Measurements from ENCODE around the gene DHX40. TPM values are rescaled to one million over a fixed set of nuclear protein-coding genes. Genes with fewer than 3 reads are reported as not detected.

DHX40 gene
- total and polyA plus RNA-seq, 12 donors: 19.3 to 48.6 (median 36.2) TPM

DNA sequence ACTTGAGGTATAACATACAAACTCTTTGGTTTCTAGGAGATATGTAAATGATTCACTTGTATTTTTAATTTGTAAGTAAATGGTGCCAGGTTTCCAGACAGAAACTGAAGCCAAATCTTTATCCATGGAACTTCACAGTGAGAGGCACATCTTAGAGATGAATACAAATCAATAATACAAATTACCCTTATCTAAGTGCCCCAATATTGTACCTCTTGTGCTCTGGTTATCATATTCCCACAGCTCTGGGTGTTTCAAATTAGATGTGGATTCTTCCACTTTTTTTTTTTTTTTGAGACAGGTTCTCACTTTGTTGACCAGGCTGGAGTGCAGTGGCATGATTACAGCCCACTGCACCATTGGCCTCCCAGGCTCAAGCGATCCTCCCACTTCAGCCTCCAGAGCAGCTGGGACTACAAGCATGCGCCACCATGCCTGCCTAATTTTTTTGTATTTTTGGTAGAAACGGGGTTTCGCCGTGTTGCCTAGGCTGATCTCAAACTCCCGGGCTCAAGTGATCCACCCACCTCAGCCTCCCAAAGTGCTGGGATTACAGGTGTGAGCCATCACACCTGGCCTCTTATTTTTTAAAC, 38.0 kb upstream of the DHX40 start:
- H3K27ac ChIP-seq: no peak overlapping the region
- no peaks in the 10 kb centered on the region for H3K9me3 ChIP-seq (replicated peaks in 1 of 3)
- no peak for DNase-seq
- intact Hi-C loops (cut with DNase I): no loop called here
- no peaks in the 10 kb centered on the region for H3K36me3 ChIP-seq (replicated peaks in 1 of 2)
- WGBS, 4 donors: 84 to 97% (median 91%) methylated on average over 6 of the region's 6 CpGs
- H3K4me3 ChIP-seq: no peak overlapping the region
- TF ChIP-seq, protein P1, sequence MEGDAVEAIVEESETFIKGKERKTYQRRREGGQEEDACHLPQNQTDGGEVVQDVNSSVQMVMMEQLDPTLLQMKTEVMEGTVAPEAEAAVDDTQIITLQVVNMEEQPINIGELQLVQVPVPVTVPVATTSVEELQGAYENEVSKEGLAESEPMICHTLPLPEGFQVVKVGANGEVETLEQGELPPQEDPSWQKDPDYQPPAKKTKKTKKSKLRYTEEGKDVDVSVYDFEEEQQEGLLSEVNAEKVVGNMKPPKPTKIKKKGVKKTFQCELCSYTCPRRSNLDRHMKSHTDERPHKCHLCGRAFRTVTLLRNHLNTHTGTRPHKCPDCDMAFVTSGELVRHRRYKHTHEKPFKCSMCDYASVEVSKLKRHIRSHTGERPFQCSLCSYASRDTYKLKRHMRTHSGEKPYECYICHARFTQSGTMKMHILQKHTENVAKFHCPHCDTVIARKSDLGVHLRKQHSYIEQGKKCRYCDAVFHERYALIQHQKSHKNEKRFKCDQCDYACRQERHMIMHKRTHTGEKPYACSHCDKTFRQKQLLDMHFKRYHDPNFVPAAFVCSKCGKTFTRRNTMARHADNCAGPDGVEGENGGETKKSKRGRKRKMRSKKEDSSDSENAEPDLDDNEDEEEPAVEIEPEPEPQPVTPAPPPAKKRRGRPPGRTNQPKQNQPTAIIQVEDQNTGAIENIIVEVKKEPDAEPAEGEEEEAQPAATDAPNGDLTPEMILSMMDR (IDR thresholded peaks at IDR 0.05): no peak
- TF ChIP-seq POLR2A (IDR thresholded peaks at IDR 0.05): no peak
- H3K27me3 ChIP-seq: no peaks in the 10 kb centered on the region
- no peaks in the 10 kb centered on the region for H3K4me1 ChIP-seq (replicated peaks in 1 of 2)

DNA sequence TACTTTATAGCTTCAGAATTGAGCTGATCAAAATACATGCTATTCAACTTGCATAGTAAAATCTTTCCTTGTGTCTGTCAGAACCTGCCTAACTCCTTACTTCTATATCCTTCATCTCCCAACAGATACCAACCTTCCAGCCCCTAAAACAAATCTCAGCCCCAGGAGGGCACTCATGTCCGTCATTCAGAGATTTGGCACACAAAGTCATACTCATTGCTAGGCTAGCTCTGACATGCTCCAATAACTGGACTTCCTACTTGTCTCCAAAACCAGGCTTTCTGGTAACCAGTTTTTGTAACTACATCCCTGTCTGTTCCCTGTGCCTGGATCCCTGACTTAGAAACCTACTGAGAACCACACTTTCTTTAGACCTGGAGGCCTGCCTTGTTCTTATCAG, 37.5 kb upstream of the DHX40 start:
- intact Hi-C loops (cut with DNase I): no loop called here
- Histone ChIP-seq H3K4me1 (replicated peaks in 1 of 2) (no peaks in the 10 kb centered on the region), H3K36me3 (replicated peaks in 1 of 2) (no peaks in the 10 kb centered on the region), H3K4me3 (no peak overlapping the region), H3K27ac (no peak overlapping the region), H3K9me3 (replicated peaks in 1 of 3) (no peaks in the 10 kb centered on the region), H3K27me3 (no peaks in the 10 kb centered on the region)
- TF ChIP-seq POLR2A (IDR thresholded peaks at IDR 0.05): no peak
- TF ChIP-seq, protein P1 (IDR thresholded peaks at IDR 0.05): no peak
- 69 to 94% (median 79%) methylated on average over 1 of the region's 1 CpG for WGBS, 4 donors
- DNase-seq: no peak

- H3K27ac ChIP-seq: no peak overlapping the region
- H3K36me3 ChIP-seq (replicated peaks in 1 of 2): no peaks in the 10 kb centered on the region
- no peak overlapping the region for H3K4me3 ChIP-seq
- no peaks in the 10 kb centered on the region for H3K4me1 ChIP-seq (replicated peaks in 1 of 2)
- DNase-seq: no peak
- TF ChIP-seq POLR2A (IDR thresholded peaks at IDR 0.05): no peak
- TF ChIP-seq, protein P1 (IDR thresholded peaks at IDR 0.05): no peak
- no peaks in the 10 kb centered on the region for H3K9me3 ChIP-seq (replicated peaks in 1 of 3)
- no peaks in the 10 kb centered on the region for H3K27me3 ChIP-seq
- intact Hi-C loops (cut with DNase I): no loop called here
- WGBS, 4 donors: 90 to 100% (median 97%) methylated on average over 1 of the region's 1 CpG
These were observed 34.9 kb upstream of the DHX40 start for GRCh38 chr17:59530531-59530930.

GRCh38 chr17:59533694-59534093, 31.7 kb upstream of the DHX40 start:
- TF ChIP-seq, protein P1 (IDR thresholded peaks at IDR 0.05): no peak
- no peak for TF ChIP-seq POLR2A (IDR thresholded peaks at IDR 0.05)
- 73 to 81% (median 75%) methylated on average over 5 of the region's 5 CpGs for WGBS, 4 donors
- no peak overlapping the region for H3K27ac ChIP-seq
- H3K4me3 ChIP-seq: no peak overlapping the region
- no peak for DNase-seq
- no peaks in the 10 kb centered on the region for H3K9me3 ChIP-seq (replicated peaks in 1 of 3)
- no peaks in the 10 kb centered on the region for H3K36me3 ChIP-seq (replicated peaks in 1 of 2)
- no peaks in the 10 kb centered on the region for H3K27me3 ChIP-seq
- intact Hi-C loops (cut with DNase I): no loop called here
- H3K4me1 ChIP-seq (replicated peaks in 1 of 2): no peaks in the 10 kb centered on the region

All from adrenal gland (tissue), 12 donors.